Cardiac fibroblast (primary cell): Measurements from ENCODE around the gene RBBP8NL.

Source experiments
- DNase-seq, 2 donors: peaks; one replicate each; pipeline versions ENCODE4 v3.0.0 to v3.0.0-alpha.2; 2010; ENCODE audit warnings: low read depth in 2 of 2
- H3K4me3 ChIP-seq, 2 donors: replicated peaks in 1 of 2; 1 replicate in 1 of 2; 2 replicates in 1 of 2; pipeline ENCODE4 v1.5.1; 2011; ENCODE audit warnings: low read depth in 2 of 2, low read length in 2 of 2, mild to moderate bottlenecking in 2 of 2, moderate library complexity in 1 of 2
- CTCF ChIP-seq: IDR thresholded peaks from one replicate; pipeline ENCODE4 v1.5.1; 2011; ENCODE audit warnings: low read depth, mild to moderate bottlenecking, low read length, inconsistent platforms

Gene RBBP8NL

GRCh38 chr20:62401331-62401779 is 26.0 kb downstream of the RBBP8NL start:
- no peak for TF ChIP-seq CTCF
- H3K4me3 ChIP-seq, result no peak overlapping the region
- DNase-seq, result no peak

- H3K4me3 ChIP-seq, result no peak overlapping the region
- no peak for DNase-seq
- no peak for TF ChIP-seq CTCF
Observed at GRCh38 chr20:62400541-62400940, 26.8 kb downstream of the RBBP8NL start.

GRCh38 chr20:62400021-62400420 is 27.3 kb downstream of the RBBP8NL start:
- DNase-seq, result no peak
- H3K4me3 ChIP-seq, result no peak overlapping the region
- TF ChIP-seq CTCF, result no peak

- no peak for TF ChIP-seq CTCF
- DNase-seq, result no peak
- no peak overlapping the region for H3K4me3 ChIP-seq
Observed at GRCh38 chr20:62398120-62398821, 29.1 kb downstream of the RBBP8NL start.

- TF ChIP-seq CTCF, result no peak
- H3K4me3 ChIP-seq, result no peak overlapping the region
- no peak for DNase-seq
Observed at GRCh38 chr20:62396367-62397239, 30.7 kb downstream of the RBBP8NL start.

GRCh38 chr20:62395311-62396242 is 31.8 kb downstream of the RBBP8NL start:
- no peak overlapping the region for H3K4me3 ChIP-seq
- no peak for DNase-seq
- TF ChIP-seq CTCF, result no peak
